ENCODE results near the gene USP6NL.

Gene USP6NL

DNA sequence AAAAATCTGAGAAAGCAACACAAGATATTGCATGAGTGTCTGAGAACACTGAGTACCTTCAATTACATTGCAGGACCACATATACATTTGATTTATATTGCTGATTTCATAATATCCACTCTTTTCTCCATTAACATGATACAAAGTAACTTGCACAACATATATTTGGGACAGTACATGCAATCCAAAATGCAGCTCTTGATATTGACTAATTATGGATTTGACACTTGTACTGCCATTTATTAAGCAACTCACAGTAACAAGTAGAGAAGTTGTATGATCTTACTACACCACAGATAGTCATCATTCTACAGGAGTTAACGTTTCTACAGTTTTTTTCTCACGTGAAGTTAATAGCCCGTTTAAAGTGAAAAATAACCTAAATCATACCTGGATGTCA is 46.7 kb downstream of the USP6NL start:
- no peak overlapping the region for H4K8ac ChIP-seq (ENCODE audit: low read depth, low read length)
- H3K9ac ChIP-seq (ENCODE audit: low read depth, low read length, poor library complexity) = no peak overlapping the region
- no peak overlapping the region for H2AK5ac ChIP-seq (ENCODE audit: low read depth, low read length)
- no peak overlapping the region for H3K23ac ChIP-seq (ENCODE audit: low read depth, low read length, poor library complexity)
- peaks cover 2 to 15% of the 10 kb centered on the region in 2 donors for H3K9me3 ChIP-seq (replicated peaks in 1 of 2; ENCODE audit: control insufficient read depth in 2 of 2, insufficient read depth in 1 of 2, low read depth in 1 of 2, low read length in 2 of 2)
- no peak overlapping the region for H2AFZ ChIP-seq (ENCODE audit: low read length)
- H2BK12ac ChIP-seq (ENCODE audit: low read length) = no peak overlapping the region
- no peak overlapping the region for H2BK120ac ChIP-seq (ENCODE audit: low read depth, low read length)
- H3K79me1 ChIP-seq (ENCODE audit: low read depth, low read length) = peaks cover 6% of the 10 kb centered on the region
- H3K14ac ChIP-seq (ENCODE audit: low read length) = no peak overlapping the region
- no peak overlapping the region for H3K27ac ChIP-seq (replicated peaks; ENCODE audit: low read length)
- peaks cover 0 to 16% of the 10 kb centered on the region in 2 donors for H3K36me3 ChIP-seq (replicated peaks in 1 of 2; ENCODE audit: control insufficient read depth in 2 of 2, insufficient read depth in 2 of 2, low read length in 2 of 2)
- no peak overlapping the region for H3K4me2 ChIP-seq (ENCODE audit: insufficient read depth, low read length, poor library complexity, severe bottlenecking)
- no peaks in the 10 kb centered on the region for H3K27me3 ChIP-seq (ENCODE audit: control insufficient read depth in 3 of 3, insufficient read depth in 3 of 3, low read depth in 1 of 3, low read length in 3 of 3)
- no peak for DNase-seq (ENCODE audit: low spot score)
- no peak overlapping the region for H2BK15ac ChIP-seq (ENCODE audit: low read length)
- H4K91ac ChIP-seq (ENCODE audit: low read depth, low read length, poor library complexity) = no peak overlapping the region
- no peak overlapping the region for H2BK5ac ChIP-seq (ENCODE audit: low read length)
- WGBS, 2 donors (ENCODE audit: extremely low coverage in 2 of 2, insufficient read length in 2 of 2, insufficient replicate concordance in 1 of 2) = no CpG with 5 or more reads among the region's 3 CpGs
- H3K18ac ChIP-seq (ENCODE audit: low read length) = no peak overlapping the region
- no peak overlapping the region for H3K4me3 ChIP-seq (ENCODE audit: low read length in 2 of 2)
- H3K4me1 ChIP-seq (ENCODE audit: control insufficient read depth in 2 of 2, insufficient read depth in 1 of 2, low read depth in 1 of 2, low read length in 2 of 2) = no peaks in the 10 kb centered on the region
- H3K4ac ChIP-seq (ENCODE audit: low read length) = no peak overlapping the region

DNA sequence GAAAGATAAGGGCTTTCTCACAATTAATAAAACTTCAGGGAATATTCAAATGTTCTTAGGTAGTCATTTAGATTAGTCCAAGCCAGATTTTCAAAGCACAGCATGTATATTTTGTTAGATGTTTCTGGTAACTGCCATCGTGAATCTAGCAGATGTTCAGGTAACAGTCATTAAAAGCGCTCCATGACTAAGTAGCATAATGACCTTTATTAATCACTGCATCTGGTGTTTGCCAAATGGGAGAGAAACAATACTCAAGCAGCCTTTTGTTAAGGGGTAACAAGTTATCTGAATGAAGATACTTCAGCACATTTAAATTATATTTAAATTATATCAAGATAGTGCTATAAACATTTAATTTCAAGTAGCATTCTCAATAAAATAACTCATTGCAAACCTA is 47.5 kb downstream of the USP6NL start:
- Histone ChIP-seq H3K4ac (ENCODE audit: low read length) (no peak overlapping the region), H3K4me2 (ENCODE audit: insufficient read depth, low read length, poor library complexity, severe bottlenecking) (no peak overlapping the region), H3K14ac (ENCODE audit: low read length) (no peak overlapping the region), H2BK120ac (ENCODE audit: low read depth, low read length) (no peak overlapping the region), H3K18ac (ENCODE audit: low read length) (no peak overlapping the region), H2BK15ac (ENCODE audit: low read length) (no peak overlapping the region), H3K27me3 (ENCODE audit: control insufficient read depth in 3 of 3, insufficient read depth in 3 of 3, low read depth in 1 of 3, low read length in 3 of 3) (no peaks in the 10 kb centered on the region), H3K79me1 (ENCODE audit: low read depth, low read length) (peaks cover 6% of the 10 kb centered on the region), H4K91ac (ENCODE audit: low read depth, low read length, poor library complexity) (no peak overlapping the region), H3K27ac (replicated peaks; ENCODE audit: low read length) (no peak overlapping the region), H3K23ac (ENCODE audit: low read depth, low read length, poor library complexity) (no peak overlapping the region), H2BK5ac (ENCODE audit: low read length) (no peak overlapping the region), H2AK5ac (ENCODE audit: low read depth, low read length) (no peak overlapping the region), H3K4me3 (ENCODE audit: low read length in 2 of 2) (no peak overlapping the region), H3K9ac (ENCODE audit: low read depth, low read length, poor library complexity) (no peak overlapping the region), H2AFZ (ENCODE audit: low read length) (no peak overlapping the region), H2BK12ac (ENCODE audit: low read length) (no peak overlapping the region), H4K8ac (ENCODE audit: low read depth, low read length) (no peak overlapping the region), H3K4me1 (ENCODE audit: control insufficient read depth in 2 of 2, insufficient read depth in 1 of 2, low read depth in 1 of 2, low read length in 2 of 2) (no peaks in the 10 kb centered on the region), H3K9me3 (replicated peaks in 1 of 2; ENCODE audit: control insufficient read depth in 2 of 2, insufficient read depth in 1 of 2, low read depth in 1 of 2, low read length in 2 of 2) (peaks cover 2 to 15% of the 10 kb centered on the region in 2 donors), H3K36me3 (replicated peaks in 1 of 2; ENCODE audit: control insufficient read depth in 2 of 2, insufficient read depth in 2 of 2, low read length in 2 of 2) (peaks cover 0 to 16% of the 10 kb centered on the region in 2 donors)
- no peak for DNase-seq (ENCODE audit: low spot score)
- no CpG with 5 or more reads among the region's 2 CpGs for WGBS, 2 donors (ENCODE audit: extremely low coverage in 2 of 2, insufficient read length in 2 of 2, insufficient replicate concordance in 1 of 2)

DNA sequence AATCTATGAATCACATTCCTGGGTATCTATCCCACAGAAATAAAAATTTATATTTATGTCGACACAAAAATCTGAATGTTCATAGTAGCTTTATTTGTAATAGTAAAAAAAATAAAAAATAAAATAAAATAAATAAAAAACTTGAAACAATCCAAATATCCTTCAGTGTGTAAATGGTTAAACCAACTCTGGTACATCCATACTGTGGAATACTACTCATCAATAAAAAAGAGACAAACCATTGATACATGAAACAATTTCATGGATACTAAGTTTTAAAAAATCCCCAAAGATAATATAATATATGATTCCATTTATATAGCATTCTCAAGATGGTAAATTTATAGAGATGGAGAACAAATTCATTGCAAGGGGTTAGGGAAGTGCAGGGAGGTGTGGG is 48.6 kb downstream of the USP6NL start:
- Histone ChIP-seq H4K91ac (ENCODE audit: low read depth, low read length, poor library complexity) (no peak overlapping the region), H3K9ac (ENCODE audit: low read depth, low read length, poor library complexity) (no peak overlapping the region), H3K9me3 (replicated peaks in 1 of 2; ENCODE audit: control insufficient read depth in 2 of 2, insufficient read depth in 1 of 2, low read depth in 1 of 2, low read length in 2 of 2) (peaks cover 2 to 16% of the 10 kb centered on the region in 2 donors), H3K79me1 (ENCODE audit: low read depth, low read length) (peaks cover 4% of the 10 kb centered on the region), H2AK5ac (ENCODE audit: low read depth, low read length) (no peak overlapping the region), H3K4me1 (ENCODE audit: control insufficient read depth in 2 of 2, insufficient read depth in 1 of 2, low read depth in 1 of 2, low read length in 2 of 2) (no peaks in the 10 kb centered on the region), H3K27me3 (ENCODE audit: control insufficient read depth in 3 of 3, insufficient read depth in 3 of 3, low read depth in 1 of 3, low read length in 3 of 3) (no peaks in the 10 kb centered on the region), H3K27ac (replicated peaks; ENCODE audit: low read length) (no peak overlapping the region), H3K23ac (ENCODE audit: low read depth, low read length, poor library complexity) (no peak overlapping the region), H3K4me3 (ENCODE audit: low read length in 2 of 2) (no peak overlapping the region), H3K36me3 (replicated peaks in 1 of 2; ENCODE audit: control insufficient read depth in 2 of 2, insufficient read depth in 2 of 2, low read length in 2 of 2) (peaks cover 0 to 17% of the 10 kb centered on the region in 2 donors), H3K4me2 (ENCODE audit: insufficient read depth, low read length, poor library complexity, severe bottlenecking) (no peak overlapping the region), H3K4ac (ENCODE audit: low read length) (no peak overlapping the region), H2AFZ (ENCODE audit: low read length) (no peak overlapping the region), H2BK120ac (ENCODE audit: low read depth, low read length) (no peak overlapping the region), H4K8ac (ENCODE audit: low read depth, low read length) (no peak overlapping the region), H2BK5ac (ENCODE audit: low read length) (no peak overlapping the region), H2BK12ac (ENCODE audit: low read length) (no peak overlapping the region), H2BK15ac (ENCODE audit: low read length) (no peak overlapping the region), H3K18ac (ENCODE audit: low read length) (no peak overlapping the region), H3K14ac (ENCODE audit: low read length) (no peak overlapping the region)
- DNase-seq (ENCODE audit: low spot score) = no peak
- no CpG with 5 or more reads among the region's 1 CpG for WGBS, 2 donors (ENCODE audit: extremely low coverage in 2 of 2, insufficient read length in 2 of 2, insufficient replicate concordance in 1 of 2)

DNA sequence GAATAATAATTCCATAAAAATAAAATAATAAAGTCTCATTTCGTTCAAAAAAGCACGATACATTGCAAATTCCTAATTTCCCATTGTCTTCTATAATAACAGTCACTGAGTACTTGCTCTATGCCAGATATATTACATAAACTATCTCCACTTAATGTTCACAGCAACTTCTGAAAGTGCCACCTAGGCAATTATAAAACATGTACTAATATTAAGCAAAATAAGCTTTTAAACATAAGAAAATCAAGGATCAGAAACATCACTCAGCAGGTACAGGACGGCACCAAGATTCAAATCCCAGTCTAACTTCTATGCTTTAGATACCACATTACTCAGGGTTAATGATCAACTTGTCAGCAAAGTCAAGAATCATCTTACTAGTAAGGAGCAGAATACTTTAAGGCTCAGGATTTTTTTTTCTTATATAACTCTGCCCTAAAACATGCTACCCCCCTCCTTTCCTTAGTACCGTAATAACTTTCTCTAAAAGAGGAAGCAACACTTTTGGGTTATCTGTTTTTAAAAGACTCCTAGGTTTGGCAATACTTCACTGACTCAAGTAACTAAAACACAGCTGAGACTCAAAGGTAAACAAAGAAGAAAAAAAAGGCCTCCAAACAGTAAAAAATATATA is 51.3 kb downstream of the USP6NL start:
- no peak overlapping the region for H2BK120ac ChIP-seq (ENCODE audit: low read depth, low read length)
- no peak overlapping the region for H4K8ac ChIP-seq (ENCODE audit: low read depth, low read length)
- no peak overlapping the region for H2BK15ac ChIP-seq (ENCODE audit: low read length)
- H3K23ac ChIP-seq (ENCODE audit: low read depth, low read length, poor library complexity) = no peak overlapping the region
- no peak for DNase-seq (ENCODE audit: low spot score)
- H3K79me1 ChIP-seq (ENCODE audit: low read depth, low read length) = peaks cover 4% of the 10 kb centered on the region
- no peak overlapping the region for H2BK5ac ChIP-seq (ENCODE audit: low read length)
- WGBS, 2 donors (ENCODE audit: extremely low coverage in 2 of 2, insufficient read length in 2 of 2, insufficient replicate concordance in 1 of 2) = no CpG with 5 or more reads among the region's 4 CpGs
- no peak overlapping the region for H3K9ac ChIP-seq (ENCODE audit: low read depth, low read length, poor library complexity)
- H3K18ac ChIP-seq (ENCODE audit: low read length) = no peak overlapping the region
- H2BK12ac ChIP-seq (ENCODE audit: low read length) = no peak overlapping the region
- no peaks in the 10 kb centered on the region for H3K4me1 ChIP-seq (ENCODE audit: control insufficient read depth in 2 of 2, insufficient read depth in 1 of 2, low read depth in 1 of 2, low read length in 2 of 2)
- no peak overlapping the region for H3K4ac ChIP-seq (ENCODE audit: low read length)
- no peak overlapping the region for H3K4me2 ChIP-seq (ENCODE audit: insufficient read depth, low read length, poor library complexity, severe bottlenecking)
- H2AFZ ChIP-seq (ENCODE audit: low read length) = no peak overlapping the region
- peaks cover 2 to 18% of the 10 kb centered on the region in 2 donors for H3K36me3 ChIP-seq (replicated peaks in 1 of 2; ENCODE audit: control insufficient read depth in 2 of 2, insufficient read depth in 2 of 2, low read length in 2 of 2)
- H3K4me3 ChIP-seq (ENCODE audit: low read length in 2 of 2) = no peak overlapping the region
- H4K91ac ChIP-seq (ENCODE audit: low read depth, low read length, poor library complexity) = no peak overlapping the region
- no peak overlapping the region for H3K27ac ChIP-seq (replicated peaks; ENCODE audit: low read length)
- H3K14ac ChIP-seq (ENCODE audit: low read length) = no peak overlapping the region
- no peaks in the 10 kb centered on the region for H3K27me3 ChIP-seq (ENCODE audit: control insufficient read depth in 3 of 3, insufficient read depth in 3 of 3, low read depth in 1 of 3, low read length in 3 of 3)
- no peak overlapping the region for H2AK5ac ChIP-seq (ENCODE audit: low read depth, low read length)
- peaks cover 2 to 23% of the 10 kb centered on the region in 2 donors for H3K9me3 ChIP-seq (replicated peaks in 1 of 2; ENCODE audit: control insufficient read depth in 2 of 2, insufficient read depth in 1 of 2, low read depth in 1 of 2, low read length in 2 of 2)
